Right hindlimb (tissue), 1 donor: ENCODE measurements around the gene MRPL12.

Experiments
- DNase-seq: peaks from one replicate; pipeline ENCODE4 v3.0.0-alpha.2; 2018

The MRPL12 gene

GRCh38 chr17:81741594-81742452, 38.7 kb downstream of the MRPL12 start:
- no peak for DNase-seq
